Left kidney (tissue), 8 donors: ENCODE data around the gene SCYGR6. TPM values are rescaled to one million over a fixed set of nuclear protein-coding genes. Genes with fewer than 3 reads are reported as not detected.
"Not testable (repeated sequence)": the region's sequence is repeated elsewhere in the genome, so short reads cannot be mapped to it uniquely, and the experiment has no call there.

Experiments
- DNase-seq: peaks from one replicate; pipeline ENCODE4 v3.0.0-alpha.2; 2013
- long read RNA-seq, 8 donors: transcript quantifications; one replicate each; lab custom pipeline, GENCODE V29; 2026
- polyA plus RNA-seq: library from polyadenylated mRNA; unstranded; fragments of 120-200 nt; gene quantifications from one replicate; pipeline ENCODE4 v1.2.1, GENCODE V29; 2013; ENCODE audit not compliant: insufficient read length

Gene SCYGR6, protein sequence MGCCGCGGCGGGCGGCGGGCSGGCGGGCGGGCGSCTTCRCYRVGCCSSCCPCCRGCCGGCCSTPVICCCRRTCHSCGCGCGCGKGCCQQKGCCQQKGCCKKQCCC
- not detected for polyA plus RNA-seq
- long read RNA-seq, donor 1, result 0 reads
- long read RNA-seq, donor 2, result 0 reads
- long read RNA-seq, donor 3, result 0 reads
- long read RNA-seq, donor 4, result 0 reads
- long read RNA-seq, donor 5, result 0 reads
- long read RNA-seq, donor 6, result 0 reads
- long read RNA-seq, donor 7, result 0 reads
- long read RNA-seq, donor 8, result 0 reads

DNA sequence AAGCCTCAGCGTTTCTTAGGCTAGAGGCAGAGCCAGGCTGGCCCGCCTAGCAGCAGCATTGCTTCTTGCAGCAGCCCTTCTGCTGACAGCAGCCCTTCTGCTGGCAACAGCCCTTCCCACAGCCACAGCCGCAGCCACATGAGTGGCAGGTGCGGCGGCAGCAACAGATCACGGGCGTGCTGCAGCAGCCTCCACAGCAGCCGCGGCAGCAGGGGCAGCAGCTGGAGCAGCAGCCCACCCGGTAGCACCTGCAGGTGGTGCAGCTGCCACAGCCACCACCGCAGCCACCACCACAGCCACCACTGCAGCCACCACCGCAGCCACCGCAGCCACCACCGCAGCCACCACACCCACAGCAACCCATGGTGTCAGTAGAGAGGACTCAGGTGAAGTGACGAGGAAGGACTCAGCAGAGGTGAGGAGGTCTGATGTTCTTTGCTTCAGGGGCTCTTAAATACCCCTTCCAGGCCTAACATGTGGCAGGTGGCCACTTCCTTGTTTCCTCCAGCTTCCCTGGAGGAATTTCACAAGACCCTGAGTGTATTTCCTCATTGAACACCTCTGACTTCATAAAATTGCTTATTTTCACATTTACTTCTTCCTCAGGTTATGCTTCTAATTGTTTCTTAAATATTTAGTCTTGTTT lies at the start of gene SCYGR6:
TSS of gene SCYGR6 (minus strand) at position 364 of the 646 bp plus-strand sequence. CDS start at position 364, 0 bp downstream.
- DNase-seq, result no peak

DNA sequence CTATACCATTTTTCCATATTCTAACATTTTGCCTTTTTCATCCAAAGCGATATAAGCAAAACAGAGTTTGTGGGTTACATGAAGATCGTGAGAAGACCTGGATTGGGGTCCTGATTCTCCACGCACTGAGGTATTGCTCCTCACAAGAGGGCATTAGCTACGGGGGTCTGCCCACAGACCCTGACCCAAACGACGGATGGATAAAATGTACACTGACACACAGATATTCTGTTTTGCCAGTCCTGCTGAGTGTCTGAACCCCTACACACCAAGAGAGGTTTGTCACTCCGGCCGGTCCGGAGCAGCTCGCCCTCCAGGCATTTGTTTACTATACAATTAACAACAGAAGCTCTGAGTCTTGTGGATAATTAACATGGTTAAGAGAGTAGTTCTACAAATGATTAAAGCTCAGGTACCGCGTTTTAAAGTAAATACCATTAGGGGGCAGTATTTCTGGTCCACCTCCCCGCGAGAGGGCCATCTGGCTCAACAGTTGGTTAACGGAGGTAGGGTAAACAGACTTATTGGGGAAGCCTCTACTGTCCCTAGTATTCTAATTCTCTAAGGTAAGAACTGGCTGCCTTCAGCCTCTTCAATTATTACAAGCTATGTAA lies 49.6 kb upstream of the SCYGR6 start:
- DNase-seq, result no peak

DNA sequence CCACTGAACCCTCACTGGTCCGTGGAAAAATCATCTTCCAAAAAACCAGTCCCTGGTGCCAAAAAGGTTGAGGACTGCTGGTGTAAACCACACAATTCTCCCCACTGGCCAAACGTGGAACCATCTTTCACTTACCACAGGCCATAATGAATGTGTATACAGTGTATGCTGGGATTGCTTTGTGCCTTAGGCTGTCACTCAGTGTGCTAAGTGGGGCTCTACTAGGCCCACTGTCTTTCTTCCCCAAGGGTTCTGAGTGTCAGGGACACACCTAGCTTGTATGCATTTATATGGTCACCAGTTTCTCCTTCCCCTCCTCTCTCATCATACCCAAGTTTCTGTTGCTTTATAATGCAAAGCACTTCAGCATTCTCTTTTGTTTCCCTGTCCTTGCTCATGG lies 48.4 kb upstream of the SCYGR6 start:
- no peak for DNase-seq

DNA sequence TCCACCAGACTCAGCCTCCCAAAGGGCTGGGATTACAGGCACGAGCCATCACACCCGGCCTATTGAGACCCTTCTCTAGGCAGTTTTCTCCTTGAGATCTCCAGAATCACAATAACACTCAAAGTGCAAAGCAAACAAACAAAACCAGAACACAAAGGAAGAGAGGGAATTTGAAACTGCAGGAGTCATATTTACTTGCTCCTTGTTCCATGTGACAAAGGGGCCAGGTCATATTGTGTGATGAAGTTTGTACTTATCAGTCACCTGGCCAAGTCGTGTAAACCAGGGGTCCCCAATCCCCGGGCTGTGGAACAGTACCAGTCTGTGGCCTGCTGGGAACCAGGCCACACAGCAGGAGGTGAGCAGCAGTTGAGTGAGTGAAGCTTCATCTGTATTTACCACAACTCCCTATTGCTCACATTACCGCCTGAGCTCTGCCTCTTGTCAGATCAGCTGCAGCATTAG lies 47.7 kb upstream of the SCYGR6 start:
- DNase-seq, result no peak

DNA sequence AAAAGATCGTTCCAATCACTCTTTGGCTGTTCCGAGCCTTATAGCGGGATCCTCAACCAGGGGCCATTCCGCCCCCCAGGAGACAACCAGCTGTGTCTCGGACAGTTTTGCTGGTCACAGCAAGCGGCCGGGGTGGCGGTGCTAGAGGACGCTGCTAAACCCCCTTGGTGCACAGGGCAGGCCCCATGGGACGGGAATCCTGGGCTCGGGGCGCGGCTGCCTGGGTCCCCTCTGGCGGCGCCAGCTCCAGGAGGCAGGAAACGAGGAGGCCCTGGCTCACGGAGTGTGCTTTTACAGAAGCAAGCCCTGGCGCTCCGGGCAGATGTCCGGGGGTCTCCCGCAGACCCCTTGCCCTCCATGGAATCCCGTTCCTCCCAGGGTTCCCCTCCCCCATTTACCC lies 43.3 kb upstream of the SCYGR6 start:
- DNase-seq, result no peak

DNA sequence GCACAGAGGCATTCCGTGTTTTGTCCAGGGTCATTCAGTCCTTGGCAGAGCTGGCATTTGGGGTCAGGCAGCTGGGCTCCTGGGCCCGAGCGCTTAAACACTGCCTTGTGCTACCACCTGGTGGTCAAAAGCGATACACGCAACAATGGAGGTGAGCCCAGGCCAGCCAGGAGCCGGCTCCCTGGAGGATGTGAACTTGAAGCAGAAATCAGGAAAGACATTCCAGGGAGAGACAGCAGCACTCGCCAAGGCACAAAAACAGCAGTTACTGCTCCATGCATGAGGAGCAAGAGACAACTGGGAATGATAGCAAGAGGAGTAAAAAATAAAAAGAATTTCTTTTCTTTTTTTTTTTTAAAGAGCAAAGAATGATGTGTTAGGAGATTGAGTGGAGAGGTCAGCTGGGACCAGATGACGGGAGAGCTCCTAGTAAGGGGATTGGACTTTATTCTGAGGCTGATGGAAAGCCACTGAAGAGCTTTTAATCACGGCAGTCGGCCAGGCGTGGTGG lies 41.9 kb upstream of the SCYGR6 start:
- peak; percentile 75 for DNase-seq

DNA sequence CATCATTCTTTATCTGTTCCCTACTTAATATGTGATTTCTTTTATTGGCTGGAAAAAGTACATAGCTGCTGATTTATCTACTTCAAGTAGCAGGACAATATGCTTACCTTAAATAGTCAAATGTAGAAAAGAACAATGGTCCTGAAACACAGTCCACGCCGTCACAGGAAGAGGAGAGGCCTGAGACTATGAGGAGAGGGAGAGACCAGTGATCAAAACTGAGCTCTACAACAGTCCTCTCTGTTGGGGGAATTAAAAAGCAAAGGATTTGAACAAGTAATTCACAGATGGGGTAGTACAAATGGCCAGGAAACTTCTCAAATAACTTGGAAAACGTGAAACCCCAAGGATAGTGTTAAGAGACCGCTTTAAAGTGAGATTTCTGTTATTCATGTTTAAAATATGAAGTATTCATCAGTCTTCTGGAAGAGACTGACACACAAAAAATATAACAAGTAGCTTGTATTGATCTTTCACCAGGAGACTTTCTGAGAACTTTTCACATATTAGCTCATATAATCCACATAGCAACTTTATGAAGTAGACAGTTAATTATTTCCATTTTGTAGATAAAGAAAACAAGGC lies 41.3 kb upstream of the SCYGR6 start:
- no peak for DNase-seq

DNA sequence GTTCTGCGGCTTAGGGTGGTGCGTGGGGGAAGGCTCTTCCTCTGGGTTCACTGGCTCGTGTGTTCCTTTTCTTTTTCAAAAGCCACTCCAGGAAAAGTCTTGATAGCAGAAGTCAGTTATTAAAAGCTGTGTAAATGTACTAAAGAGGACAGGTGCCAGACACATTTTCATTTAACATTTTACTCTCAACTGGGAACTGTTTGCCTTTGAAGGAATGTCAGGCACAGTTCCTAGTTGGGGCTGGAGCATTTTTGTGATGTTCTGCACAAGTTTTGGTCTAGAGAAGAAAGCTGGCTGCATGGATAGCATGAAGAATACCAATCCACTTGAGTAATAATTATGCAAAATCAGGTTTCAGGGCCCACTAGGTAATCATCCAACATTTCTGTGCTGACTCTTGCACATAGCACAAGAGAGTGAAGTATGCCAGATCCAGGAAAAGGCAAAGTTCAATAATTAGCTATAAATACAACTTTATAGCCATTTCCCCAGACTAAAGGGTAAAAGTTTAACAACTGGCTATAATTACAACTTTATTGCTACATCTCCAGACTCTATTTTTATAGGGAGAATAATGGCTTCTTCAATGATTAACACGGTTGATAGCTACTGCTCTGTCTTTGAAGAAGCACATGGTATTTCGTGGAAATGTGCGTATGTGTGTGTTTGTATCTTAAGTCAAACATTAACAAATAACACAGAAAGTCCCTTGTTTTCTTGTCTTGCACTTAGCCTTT lies 37.4 kb upstream of the SCYGR6 start:
- DNase-seq, result peak; percentile 60

DNA sequence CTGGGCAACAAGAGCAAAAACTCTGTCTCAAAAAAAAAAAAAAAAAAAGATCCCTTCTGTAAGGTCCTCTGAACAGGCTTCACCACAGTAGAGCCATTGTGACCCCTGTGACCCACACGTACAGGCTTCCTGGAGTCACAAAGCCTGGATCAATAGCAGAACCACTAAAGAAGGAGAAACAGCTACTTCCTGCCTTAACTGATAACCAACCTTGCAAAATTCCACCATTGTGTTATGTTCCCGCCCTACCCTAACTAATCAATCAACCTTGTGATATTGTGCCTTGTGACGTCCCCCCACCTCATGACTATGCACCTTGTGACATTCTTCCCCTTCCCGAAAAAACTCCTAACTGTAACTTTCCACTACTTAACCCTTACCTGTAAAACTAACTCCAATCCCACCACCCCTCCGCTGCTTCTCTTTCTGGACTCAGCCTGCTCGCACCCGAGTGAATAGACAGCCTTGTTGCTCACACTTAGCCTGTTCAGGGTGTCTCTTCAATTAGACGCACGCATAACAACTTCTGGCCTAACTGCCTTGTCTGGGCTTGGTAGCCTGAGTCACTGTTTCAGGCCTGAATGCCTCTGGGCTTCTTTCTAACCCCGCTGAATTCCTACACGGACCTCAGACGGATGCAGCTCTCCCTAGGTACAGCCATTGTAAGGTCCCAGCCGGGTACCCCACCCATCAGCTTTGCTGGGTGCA lies 35.0 kb upstream of the SCYGR6 start:
- no peak for DNase-seq

DNA sequence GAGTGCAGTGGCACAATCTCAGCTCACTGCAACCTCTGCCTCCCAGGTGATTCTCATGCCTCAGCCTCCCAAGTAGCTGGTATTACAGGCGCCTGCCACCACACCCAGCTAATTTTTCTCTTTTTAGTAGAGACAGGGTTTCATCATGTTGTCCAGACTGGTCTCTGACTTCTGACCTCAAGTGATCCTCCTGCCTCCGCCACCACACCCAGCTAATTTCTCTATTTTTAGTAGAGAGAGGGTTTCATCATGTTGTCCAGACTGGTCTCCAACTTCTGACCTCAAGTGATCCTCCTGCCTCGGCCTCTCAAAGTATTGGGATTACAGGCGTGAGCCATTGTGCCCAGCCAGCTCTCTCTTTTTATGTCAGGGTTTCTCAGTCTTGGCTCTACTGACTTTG lies 31.7 kb upstream of the SCYGR6 start:
- DNase-seq, result not testable (repeated sequence)

DNA sequence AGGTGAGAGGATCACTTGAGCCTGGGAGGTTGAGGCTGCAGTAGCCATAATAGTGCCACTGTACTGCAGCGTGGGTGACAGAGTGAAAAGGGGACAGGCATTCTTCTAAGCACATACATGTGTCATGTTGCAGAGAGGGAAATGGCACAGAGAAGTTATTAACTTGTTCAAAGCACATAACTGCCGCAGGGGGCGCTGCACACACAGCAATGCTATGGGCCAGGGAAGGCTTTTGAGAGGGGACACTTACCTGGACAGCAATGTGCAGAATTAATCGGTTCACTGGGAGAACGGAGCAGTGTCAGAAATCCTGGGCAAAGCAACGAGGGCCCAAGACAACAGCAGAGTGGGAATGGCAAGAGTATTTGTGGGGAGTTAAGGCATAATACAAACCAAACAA lies 23.5 kb upstream of the SCYGR6 start:
- no peak for DNase-seq

DNA sequence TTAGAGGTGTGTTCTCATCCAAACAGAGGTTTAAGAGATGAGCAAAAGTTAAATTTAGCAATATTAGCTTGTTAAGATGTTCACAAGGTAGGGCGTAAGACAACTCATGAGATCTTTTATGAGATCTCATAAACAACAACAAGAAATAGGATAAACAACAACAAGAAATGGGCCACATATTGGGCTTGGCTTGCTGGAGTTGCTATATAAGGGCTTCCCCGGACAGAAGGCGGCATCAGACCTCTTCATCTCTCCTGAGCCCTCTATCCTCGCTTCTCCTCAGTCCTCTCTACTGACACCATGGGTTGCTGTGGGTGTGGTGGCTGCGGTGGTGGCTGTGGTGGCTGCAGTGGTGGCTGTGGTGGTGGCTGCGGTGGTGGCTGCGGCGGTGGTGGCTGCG lies 21.0 kb upstream of the SCYGR6 start, which contains the start of gene SCYGR8:
TSS of gene SCYGR8 (plus strand) at position 301 of the 400 bp plus-strand sequence. CDS start at position 301, 0 bp downstream.
- DNase-seq, result no peak

DNA sequence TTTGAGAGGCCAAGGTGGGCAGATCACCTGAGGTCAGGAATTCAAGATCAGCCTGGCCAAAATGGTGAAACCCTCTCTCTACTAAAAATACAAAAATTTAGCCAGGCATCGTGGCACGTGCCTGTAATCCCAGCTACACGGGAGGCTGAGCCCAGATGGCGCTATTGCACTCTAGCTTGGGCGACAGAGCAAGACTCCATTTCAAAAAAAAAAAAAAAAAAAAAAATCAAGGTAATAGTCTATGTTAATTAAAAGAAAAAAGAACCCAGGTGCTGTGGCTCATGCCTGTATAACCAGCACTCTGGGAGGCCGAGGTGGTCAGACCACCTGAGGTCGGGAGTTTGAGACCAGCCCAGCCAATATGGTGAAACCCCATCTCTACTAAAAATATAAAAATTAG lies 16.1 kb upstream of the SCYGR6 start:
- not testable (repeated sequence) for DNase-seq

DNA sequence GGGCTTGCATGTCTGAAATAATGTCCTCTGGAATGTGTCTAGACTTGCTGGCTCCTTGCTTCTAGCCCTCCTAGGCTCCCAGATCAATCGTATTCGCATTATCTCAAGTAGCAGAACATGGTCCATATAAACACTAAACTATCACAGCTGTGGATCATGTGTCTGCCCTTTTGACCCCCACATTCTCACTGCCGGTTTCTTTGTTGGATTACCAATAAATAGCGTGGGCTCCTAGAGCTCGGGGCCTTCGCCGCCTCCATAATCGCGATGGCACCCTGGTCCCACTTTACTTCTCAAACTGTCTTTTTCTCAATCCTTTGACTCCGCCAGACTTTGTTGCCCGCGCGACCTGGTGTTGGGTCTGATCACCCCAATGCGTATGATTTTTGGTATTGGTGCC lies 14.8 kb upstream of the SCYGR6 start:
- no peak for DNase-seq

DNA sequence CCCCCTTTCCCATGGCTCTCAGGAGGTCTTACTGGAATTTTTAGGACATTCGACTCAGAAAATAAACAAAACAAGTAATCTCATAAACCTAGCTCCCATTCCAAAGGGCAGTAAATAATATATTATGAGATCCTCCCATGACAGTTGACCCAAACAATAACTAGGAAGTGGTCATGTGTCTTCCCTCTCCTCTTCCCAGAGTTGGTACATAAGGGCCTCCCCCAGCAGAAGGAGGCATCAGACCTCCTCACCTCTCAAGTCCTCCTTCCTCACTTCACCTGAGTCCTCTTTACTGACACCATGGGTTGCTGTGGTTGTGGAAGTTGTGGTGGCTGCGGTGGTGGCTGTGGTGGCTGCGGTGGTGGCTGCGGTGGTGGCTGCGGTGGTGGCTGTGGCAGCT lies 3.5 kb upstream of the SCYGR6 start, which contains the start of gene SCYGR7:
TSS of gene SCYGR7 (plus strand) at position 301 of the 400 bp plus-strand sequence. CDS start at position 301, 0 bp downstream.
- no peak for DNase-seq

DNA sequence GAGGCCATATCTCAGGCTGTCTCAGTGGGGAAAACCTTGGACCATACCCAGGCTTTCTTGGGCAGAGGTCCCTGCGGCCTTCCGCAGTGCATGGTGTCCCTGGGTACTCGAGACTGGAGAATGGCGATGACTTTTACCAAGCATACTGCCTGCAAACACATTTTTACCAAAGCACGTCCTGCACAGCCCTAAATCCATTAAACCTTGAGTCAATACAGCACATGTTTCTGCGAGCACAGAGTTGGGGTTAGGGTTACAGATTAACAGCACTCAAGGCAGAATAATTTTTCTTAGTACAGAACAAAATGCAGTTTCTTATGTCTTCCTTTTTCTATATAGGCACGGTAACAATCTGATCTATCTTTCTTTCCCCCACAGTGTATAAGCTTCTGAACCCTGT lies 1.7 kb downstream of the SCYGR6 start:
- DNase-seq, result not testable (repeated sequence)

DNA sequence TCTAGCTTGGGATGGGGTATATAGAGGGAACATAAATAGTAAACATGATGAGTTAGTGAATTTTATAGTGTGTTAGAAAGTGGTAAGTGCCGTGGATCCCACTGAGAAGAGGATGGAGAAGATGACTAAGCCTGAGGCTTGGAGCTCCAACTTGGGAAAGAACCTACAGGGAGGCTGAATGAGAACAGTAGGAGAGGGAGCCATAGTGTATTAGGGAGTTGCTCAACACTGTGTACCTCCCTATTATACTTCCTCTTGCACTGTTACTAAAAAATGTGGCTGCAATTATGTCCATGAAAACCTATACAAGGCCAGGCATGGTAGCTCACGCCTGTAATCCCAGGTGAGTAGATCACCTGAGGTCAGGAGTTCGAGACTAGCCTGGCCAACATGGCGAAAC lies 3.9 kb downstream of the SCYGR6 start:
- no peak for DNase-seq

DNA sequence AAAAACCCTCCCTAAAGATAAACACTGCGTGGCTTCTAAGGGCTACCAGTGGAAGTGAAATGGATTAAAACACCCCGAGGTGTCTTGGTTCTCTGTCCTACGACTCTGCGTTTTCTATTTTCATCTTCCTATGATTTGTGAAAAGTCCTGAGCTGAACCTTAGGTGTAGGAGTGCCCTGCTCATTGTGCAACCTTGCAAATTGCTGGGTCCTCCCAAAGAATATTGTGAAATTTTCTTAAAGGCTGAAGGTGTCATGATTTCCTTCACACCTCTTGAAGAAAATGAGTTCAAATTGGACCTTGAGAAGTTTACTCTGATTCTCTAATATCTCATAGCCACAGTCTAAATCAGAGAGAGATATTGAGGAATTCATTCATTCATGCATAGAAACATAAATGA lies 4.9 kb downstream of the SCYGR6 start:
- DNase-seq, result no peak

DNA sequence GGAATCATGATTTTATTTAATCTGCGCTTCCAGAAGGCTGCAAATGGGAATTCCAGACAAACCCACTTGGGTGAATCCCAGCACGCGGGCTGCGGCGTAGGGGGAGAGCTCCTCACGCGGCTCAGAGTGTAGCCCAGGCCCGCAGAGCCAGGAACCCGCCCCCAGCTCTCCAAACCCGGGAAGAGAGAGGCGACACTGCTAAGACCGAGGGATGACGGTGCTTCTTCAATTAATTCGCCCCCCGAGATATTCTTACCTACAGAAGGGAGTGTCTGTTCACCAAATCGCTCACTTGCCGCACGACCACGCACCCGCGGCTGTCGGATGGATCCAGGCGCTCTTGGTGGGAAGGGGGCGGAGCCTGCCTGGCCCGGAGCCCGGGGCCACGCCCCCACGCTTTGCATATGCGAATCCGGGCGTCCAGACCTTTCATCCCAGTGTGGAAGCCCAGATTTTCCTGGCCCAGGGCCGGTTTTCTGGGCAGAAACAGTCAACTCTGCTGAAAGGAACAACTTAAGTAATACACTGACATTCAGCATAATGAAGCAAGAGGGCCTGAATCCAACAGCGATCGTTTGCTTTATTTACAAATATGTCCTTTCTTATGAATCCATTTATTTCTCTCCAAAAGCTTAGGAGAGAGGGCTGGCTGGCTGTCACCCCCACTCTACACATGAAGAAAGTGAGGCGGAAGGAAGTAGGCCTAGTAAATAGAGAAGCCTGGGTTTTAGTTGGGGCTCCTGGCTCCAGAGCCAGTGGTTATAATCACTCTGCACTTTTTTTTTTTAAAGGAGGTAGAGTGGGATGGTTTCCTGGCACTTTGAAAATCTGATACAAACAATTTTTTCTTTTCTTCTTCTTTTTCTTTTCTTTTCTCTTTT lies 6.6 kb downstream of the SCYGR6 start, which contains the start of gene SLC19A3:
TSS of gene SLC19A3 (minus strand) at position 342 of the 881 bp plus-strand sequence. CDS start 15,710 bp downstream, outside the sequence.
- DNase-seq, result peak; percentile 75

DNA sequence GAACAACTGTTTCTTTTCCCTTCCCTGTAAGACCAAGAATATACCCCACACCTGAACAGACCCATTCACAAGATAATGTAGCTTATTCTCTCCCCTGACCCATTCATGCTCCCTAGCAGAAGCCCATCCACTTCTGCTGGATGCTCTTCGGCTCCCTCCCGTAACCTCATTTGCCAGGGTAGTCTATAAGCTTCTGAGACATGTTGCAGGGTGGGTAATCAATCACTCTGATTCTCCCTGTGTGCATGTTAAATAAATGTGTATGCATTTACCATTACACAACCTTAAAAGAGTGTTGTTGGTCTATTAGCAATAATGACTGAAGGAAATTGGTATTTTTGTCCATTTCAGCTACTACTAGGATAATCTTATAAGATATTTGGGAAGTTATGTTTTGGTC lies 8.1 kb downstream of the SCYGR6 start:
- no peak for DNase-seq
